Coronary artery (tissue), 2 donors: ENCODE measurements around the gene MGMT.

Experiments used
- DNase-seq: peaks from one replicate; pipeline ENCODE4 v3.0.0-alpha.2; 2017; ENCODE audit warnings: low spot score
- H3K27ac ChIP-seq, 2 donors: fragments of 200-600 bp; sonication (generic); one replicate each; pipeline ENCODE4 v1.5.1; 2016 to 2019
- H3K4me3 ChIP-seq: fragments of 200-600 bp; sonication (generic); 2 replicates; pipeline ENCODE4 v1.5.1; 2016; ENCODE audit warnings: mild to moderate bottlenecking, moderate library complexity
- TF ChIP-seq, protein P1 (sequence below): fragments of 200-600 bp; sonication (generic); IDR thresholded peaks from one replicate; pipeline ENCODE4 v1.5.1; 2019; ENCODE audit warnings: antibody characterized with exemption

The MGMT gene

DNA sequence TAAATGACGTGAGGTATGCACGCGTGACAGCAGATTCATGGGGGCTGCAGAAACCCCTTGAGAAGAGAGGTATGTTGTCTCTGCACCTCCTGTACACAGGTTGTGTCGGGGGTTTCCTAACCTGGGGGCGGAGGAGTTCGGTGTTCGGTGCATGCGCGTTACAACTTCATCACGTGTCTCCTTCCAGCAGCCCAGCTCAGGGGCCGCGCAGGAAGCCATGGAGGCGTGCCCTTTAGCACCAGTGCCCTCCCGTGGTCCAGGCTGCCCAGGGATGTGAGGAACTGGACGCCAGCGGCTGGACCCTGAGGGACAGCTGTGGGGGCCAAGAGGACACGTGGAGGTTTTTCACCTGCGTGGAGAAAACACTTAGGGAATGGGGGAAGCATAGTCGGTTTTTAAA lies 310.6 kb downstream of the MGMT start:
- H3K4me3 ChIP-seq, result no peak overlapping the region
- no peak for DNase-seq
- no peak overlapping the region for H3K27ac ChIP-seq
- TF ChIP-seq, protein P1, sequence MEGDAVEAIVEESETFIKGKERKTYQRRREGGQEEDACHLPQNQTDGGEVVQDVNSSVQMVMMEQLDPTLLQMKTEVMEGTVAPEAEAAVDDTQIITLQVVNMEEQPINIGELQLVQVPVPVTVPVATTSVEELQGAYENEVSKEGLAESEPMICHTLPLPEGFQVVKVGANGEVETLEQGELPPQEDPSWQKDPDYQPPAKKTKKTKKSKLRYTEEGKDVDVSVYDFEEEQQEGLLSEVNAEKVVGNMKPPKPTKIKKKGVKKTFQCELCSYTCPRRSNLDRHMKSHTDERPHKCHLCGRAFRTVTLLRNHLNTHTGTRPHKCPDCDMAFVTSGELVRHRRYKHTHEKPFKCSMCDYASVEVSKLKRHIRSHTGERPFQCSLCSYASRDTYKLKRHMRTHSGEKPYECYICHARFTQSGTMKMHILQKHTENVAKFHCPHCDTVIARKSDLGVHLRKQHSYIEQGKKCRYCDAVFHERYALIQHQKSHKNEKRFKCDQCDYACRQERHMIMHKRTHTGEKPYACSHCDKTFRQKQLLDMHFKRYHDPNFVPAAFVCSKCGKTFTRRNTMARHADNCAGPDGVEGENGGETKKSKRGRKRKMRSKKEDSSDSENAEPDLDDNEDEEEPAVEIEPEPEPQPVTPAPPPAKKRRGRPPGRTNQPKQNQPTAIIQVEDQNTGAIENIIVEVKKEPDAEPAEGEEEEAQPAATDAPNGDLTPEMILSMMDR, result no peak

DNA sequence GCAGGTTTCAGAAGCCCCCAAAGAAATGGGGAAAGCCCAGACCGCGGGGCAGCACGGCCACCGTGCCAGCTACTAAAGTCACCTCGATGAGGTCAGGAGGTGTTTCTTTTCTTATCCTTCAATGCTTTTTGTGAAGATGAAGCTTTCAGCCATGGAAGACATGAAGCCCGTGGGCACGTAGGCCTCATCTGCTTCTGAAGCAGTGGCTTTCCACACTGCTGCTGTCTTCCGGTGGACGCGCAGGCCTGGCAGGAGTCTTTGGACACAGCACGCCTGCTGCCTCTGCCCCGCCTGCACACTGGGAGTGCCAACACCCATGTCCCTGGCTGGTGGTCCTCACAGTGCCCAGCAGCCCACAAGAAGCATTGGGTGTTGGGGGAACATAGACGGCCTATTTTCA lies 311.5 kb downstream of the MGMT start:
- H3K4me3 ChIP-seq, result no peak overlapping the region
- DNase-seq, result no peak
- H3K27ac ChIP-seq, result no peak overlapping the region
- TF ChIP-seq, protein P1, result no peak

DNA sequence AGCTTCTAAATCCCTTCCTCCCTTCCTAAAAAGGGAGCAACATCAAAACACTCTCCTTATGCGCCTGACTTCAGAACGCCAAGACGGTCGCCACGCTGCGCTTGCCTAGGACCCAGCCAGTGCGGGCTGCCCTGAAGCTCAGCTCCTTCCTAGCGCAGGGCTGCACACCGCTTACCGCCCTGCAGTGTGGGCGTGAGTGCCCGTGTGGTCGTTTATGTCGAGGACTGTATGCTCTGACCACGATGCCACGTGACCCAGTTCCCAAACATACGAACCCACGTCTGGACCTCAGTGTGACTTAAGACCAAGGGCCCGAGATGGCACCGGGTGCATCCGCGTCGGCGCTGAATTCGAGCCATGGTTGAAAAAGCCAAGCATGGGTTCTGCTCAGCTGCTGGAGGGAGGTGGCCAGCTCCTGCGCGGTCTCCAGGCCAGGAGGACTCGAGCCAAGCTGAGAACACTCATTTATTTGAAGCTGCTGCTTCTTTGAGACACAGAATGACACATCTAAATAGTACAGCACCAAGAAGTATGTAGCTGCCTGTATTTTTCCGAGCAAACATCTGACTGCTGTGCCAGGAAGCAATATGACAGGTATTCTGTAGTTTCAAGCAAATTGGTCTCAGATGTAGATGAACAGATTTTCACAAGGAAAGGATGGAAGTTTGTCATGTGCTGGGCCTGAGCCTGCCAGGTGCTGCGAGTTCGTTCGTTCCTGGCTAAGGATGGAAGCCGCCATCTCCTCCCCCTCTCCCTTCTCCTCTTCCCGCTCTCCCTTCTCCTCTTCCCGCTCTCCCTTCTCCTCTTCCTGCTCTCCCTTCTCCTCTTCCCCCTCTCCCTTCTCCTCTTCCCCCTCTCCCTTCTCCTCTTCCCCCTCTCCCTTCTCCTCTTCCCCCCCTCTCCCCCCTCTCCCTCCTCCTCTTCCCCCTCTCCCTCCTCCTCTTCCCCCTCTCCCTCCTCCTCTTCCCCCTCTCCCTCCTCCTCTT lies 312.4 kb downstream of the MGMT start:
- no peak for DNase-seq
- H3K27ac ChIP-seq, result no peak overlapping the region
- TF ChIP-seq, protein P1, result no peak
- H3K4me3 ChIP-seq, result no peak overlapping the region

GRCh38 chr10:129780198-129780597 lies 313.2 kb downstream of the MGMT start:
- H3K27ac ChIP-seq, result no peak overlapping the region
- H3K4me3 ChIP-seq, result no peak overlapping the region
- no peak for DNase-seq
- TF ChIP-seq, protein P1, result no peak

GRCh38 chr10:129780901-129781795 lies 314.1 kb downstream of the MGMT start:
- no peak for DNase-seq
- no peak overlapping the region for H3K4me3 ChIP-seq
- TF ChIP-seq, protein P1, result no peak
- H3K27ac ChIP-seq, result no peak overlapping the region

- no peak overlapping the region for H3K27ac ChIP-seq
- TF ChIP-seq, protein P1, result no peak
- H3K4me3 ChIP-seq, result no peak overlapping the region
- DNase-seq, result no peak
Observed at GRCh38 chr10:129784291-129784690, 317.2 kb downstream of the MGMT start.
